GM23248 (cell line): ENCODE results near the gene C1orf35.

Source experiments
- EZH2 ChIP-seq: fragments of 200-600 bp; sonication (generic); IDR thresholded peaks from 2 replicates; pipeline ENCODE4 v1.6.1; 2018; ENCODE audit warnings: antibody characterized with exemption, mild to moderate bottlenecking; ENCODE audit not compliant: insufficient read depth, poor library complexity, severe bottlenecking
- EZH2phosphoT487 ChIP-seq: fragments of 200-600 bp; sonication (generic); IDR thresholded peaks from 2 replicates; pipeline ENCODE4 v1.6.1; 2018; ENCODE audit warnings: antibody characterized with exemption, moderate library complexity, mild to moderate bottlenecking, low read depth; ENCODE audit not compliant: insufficient read depth

GRCh38 chr1:228094432-228095016, 8.6 kb downstream of the C1orf35 start:
- TF ChIP-seq EZH2 (no peak), EZH2phosphoT487 (no peak)
